EH (cell line): ENCODE data around the gene NTM.
A peak's percentile ranks its signal among the peaks of the same experiment; 100 is the strongest.
"Not testable (repeated sequence)": the region's sequence is repeated elsewhere in the genome, so short reads cannot be mapped to it uniquely, and the experiment has no call there.

Source experiments
- DNase-seq: peaks from one replicate; pipeline ENCODE4 v3.0.0-alpha.2; 2015; ENCODE audit warnings: low read depth

The NTM gene

GRCh38 chr11:131422029-131422428 lies 51.6 kb downstream of the NTM start:
- no peak for DNase-seq

- DNase-seq, result peak; percentile 21
These were observed 52.1 kb downstream of the NTM start for GRCh38 chr11:131422496-131422895.

- peak; percentile 42 for DNase-seq
These were observed 53.3 kb downstream of the NTM start for GRCh38 chr11:131423688-131424087.

GRCh38 chr11:131424257-131424876 lies 54.0 kb downstream of the NTM start:
- DNase-seq, result not testable (repeated sequence)

- no peak for DNase-seq
These were observed 54.9 kb downstream of the NTM start for GRCh38 chr11:131425285-131425684.

GRCh38 chr11:131428853-131429252 lies 58.4 kb downstream of the NTM start:
- DNase-seq, result no peak

GRCh38 chr11:131430473-131431208 lies 60.2 kb downstream of the NTM start:
- DNase-seq, result no peak

GRCh38 chr11:131441051-131441810 lies 70.8 kb downstream of the NTM start:
- DNase-seq, result no peak

GRCh38 chr11:131446590-131447275 lies 76.3 kb downstream of the NTM start:
- no peak for DNase-seq

- no peak for DNase-seq
These were observed 76.9 kb downstream of the NTM start for GRCh38 chr11:131447277-131447815.

GRCh38 chr11:131447898-131448297 lies 77.5 kb downstream of the NTM start:
- DNase-seq, result no peak

GRCh38 chr11:131449036-131450019 lies 78.9 kb downstream of the NTM start:
- no peak for DNase-seq

GRCh38 chr11:131454490-131454889 lies 84.1 kb downstream of the NTM start:
- DNase-seq, result no peak

- DNase-seq, result no peak
These were observed 84.6 kb downstream of the NTM start for GRCh38 chr11:131454989-131455388.

GRCh38 chr11:131455843-131456704 lies 85.7 kb downstream of the NTM start:
- DNase-seq, result no peak

- no peak for DNase-seq
These were observed 86.7 kb downstream of the NTM start for GRCh38 chr11:131457163-131457562.

- no peak for DNase-seq
These were observed 88.0 kb downstream of the NTM start for GRCh38 chr11:131458421-131458820.

GRCh38 chr11:131460931-131461330 lies 90.5 kb downstream of the NTM start:
- no peak for DNase-seq

GRCh38 chr11:131462622-131463021 lies 92.2 kb downstream of the NTM start:
- DNase-seq, result no peak

GRCh38 chr11:131463162-131463561 lies 92.7 kb downstream of the NTM start:
- no peak for DNase-seq
